GM21526 (cell line): Measurements from ENCODE around the gene ELMO3.

ENCODE experiments used
- ATAC-seq: cut with Tn5 transposase; IDR thresholded peaks from one replicate; pipeline ENCODE4 v1.9.1; 2021; ENCODE audit warnings: moderate library complexity; ENCODE audit not compliant: unreplicated experiment, low FRiP score

Gene ELMO3, protein sequence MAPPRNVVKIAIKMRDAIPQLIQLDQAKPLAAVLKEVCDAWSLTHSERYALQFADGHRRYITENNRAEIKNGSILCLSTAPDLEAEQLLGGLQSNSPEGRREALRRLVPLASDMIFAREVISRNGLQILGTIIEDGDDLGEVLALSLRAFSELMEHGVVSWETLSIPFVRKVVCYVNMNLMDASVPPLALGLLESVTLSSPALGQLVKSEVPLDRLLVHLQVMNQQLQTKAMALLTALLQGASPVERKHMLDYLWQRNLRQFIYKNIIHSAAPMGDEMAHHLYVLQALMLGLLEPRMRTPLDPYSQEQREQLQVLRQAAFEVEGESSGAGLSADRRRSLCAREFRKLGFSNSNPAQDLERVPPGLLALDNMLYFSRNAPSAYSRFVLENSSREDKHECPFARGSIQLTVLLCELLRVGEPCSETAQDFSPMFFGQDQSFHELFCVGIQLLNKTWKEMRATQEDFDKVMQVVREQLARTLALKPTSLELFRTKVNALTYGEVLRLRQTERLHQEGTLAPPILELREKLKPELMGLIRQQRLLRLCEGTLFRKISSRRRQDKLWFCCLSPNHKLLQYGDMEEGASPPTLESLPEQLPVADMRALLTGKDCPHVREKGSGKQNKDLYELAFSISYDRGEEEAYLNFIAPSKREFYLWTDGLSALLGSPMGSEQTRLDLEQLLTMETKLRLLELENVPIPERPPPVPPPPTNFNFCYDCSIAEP

GRCh38 chr16:67199011-67199807 lies at the start of gene ELMO3:
Gene ELMO3 (plus strand): TSS chr16:67199131. CDS start chr16:67199327, 196 bp downstream.
- ATAC-seq = no peak

DNA sequence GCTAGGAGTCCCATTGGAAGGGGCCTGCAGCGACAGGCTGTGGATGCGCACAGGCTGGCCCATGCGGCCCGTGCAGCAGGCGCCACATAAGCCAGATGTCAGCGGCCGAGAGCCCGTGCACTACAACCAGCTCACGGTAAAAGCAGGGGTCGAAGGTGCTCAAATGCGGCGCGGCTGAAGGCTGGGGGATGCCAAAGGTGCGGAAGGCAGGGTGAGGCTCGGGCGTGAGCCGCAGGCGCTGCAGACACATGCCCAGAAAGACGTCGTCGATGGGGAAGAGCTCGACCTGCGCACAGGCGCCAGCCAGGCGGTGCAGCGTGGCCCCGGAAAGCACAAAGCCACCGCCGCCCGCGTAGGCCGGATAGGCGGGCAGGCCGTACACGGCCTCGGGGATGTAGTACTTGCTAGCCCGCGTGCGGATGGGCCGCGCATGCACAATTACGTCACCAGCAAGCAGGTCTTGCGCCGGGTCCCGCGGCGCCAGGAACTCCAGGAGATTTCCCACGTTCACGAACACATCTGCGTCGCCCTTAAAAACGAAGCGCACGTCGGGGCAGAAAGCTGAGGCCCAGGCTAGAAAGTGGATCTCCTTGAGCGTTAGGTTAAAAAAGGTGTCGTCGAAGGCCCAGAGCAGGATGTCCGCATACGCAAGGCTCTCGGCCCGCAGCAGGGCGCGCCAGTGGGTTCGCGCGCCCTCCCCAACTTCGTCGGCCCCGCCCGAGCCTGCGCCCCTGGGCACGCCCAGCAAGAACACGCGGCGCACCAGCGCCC lies 49.5 kb upstream of the ELMO3 start:
- no peak for ATAC-seq

DNA sequence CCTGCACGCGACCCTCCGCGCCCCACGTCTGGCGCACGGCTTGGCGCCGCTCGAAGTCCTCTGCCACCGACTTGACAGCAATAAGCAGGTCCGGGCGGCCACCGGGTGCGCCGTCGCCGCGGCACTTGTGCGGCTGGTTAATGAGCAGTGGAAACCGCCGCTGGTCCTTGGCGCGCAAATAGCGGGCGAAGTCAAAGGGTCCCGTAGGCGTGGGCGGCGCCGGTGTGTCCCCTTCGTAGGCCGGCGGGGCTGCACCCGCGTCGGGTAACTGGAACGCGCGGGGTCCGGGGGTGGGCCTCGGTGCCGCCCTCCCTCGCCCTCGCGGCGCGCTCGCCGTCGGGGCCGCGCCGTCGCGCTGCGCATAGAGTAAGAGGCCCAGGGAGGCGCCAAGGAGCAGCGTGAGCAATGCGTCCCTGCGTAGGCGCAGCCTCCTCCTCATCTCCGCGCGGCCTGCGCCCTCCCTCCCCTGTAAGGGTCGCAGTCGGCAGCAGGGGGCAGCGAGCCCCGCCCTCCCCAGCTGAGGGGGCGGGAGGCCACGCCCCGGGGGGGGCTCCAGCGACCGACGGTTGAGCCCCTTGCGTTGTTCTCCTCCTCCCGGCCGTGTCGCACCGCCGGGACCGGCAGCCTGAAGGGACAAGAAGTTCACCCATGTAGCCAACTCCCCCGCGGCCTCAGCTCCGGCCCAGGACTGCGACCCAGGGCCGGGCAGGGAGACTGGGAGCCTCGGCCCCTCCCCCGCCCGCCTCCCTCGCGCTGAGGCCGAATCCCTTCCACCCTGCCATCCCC lies 48.7 kb upstream of the ELMO3 start:
- ATAC-seq = no peak

DNA sequence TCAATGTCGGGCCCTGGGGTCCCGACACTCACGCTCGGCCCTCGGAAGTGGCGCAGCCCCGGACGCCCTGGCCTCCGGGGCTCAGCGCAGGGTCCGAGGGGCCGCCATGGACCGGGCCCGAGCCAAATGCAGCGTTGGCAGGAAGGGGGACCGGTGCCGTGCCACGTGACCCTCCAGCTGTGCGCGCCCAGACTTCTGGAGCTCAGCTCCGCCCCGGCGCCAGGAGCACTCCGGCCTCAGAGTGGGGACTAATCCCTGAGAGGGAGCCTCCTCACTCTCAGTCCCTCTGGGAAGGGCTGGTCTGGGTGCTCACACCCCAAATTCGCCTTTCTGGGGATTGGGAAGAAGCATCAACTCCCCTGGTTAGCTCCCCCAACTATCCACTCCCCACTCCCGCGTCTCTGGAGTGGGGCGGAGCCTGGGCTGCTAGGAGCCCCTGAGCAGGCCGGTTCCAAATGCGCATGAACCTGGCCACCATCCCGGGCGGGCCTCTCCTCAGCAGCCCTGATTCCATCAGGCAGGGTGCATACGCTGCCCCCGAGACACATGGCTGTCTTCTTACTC lies 48.0 kb upstream of the ELMO3 start, which contains the start of gene B3GNT9:
B3GNT9 (minus strand) TSS at position 166 of the 564 bp plus-strand sequence. CDS start 513 bp downstream, outside the sequence.
- peak; percentile 38 for ATAC-seq

- no peak for ATAC-seq
Observed at GRCh38 chr16:67151431-67152097, 47.4 kb upstream of the ELMO3 start.

- no peak for ATAC-seq
Observed at GRCh38 chr16:67154578-67155294, 44.2 kb upstream of the ELMO3 start.

- ATAC-seq = no peak
Observed at GRCh38 chr16:67155295-67156142, 43.4 kb upstream of the ELMO3 start.

DNA sequence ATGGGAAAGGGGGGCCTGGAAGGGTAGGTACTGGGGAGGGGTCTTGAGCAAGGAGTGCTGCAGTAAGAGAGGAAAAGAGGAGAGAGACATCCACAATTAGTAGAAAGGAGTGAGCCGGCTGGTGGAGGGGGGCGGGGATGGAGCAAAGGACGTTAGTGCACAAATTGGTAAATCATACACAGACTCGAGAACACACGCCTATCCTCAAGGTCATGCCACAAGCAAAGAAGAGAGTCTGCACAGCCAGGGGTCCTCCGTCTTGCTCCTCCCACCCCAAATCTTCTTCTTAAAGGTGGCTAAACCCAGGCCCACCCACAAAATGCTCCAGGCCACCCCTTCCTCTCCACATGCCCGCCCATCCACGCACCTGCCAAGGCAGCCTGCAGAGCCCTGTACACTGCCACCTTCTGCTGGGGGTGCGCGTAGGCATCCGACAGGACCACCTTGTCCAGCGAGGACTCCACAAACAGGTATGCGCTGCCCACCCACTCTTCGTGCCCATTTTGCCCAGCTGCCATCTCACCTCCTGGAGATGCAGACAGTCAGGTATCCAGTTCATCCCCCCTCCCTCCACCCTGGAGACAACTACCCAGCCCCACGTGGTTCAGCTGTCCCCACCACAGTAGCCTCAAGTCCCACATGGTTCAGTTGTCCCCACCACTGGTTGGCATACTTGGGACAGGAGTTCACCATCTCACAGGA lies 42.6 kb upstream of the ELMO3 start:
- no peak for ATAC-seq

DNA sequence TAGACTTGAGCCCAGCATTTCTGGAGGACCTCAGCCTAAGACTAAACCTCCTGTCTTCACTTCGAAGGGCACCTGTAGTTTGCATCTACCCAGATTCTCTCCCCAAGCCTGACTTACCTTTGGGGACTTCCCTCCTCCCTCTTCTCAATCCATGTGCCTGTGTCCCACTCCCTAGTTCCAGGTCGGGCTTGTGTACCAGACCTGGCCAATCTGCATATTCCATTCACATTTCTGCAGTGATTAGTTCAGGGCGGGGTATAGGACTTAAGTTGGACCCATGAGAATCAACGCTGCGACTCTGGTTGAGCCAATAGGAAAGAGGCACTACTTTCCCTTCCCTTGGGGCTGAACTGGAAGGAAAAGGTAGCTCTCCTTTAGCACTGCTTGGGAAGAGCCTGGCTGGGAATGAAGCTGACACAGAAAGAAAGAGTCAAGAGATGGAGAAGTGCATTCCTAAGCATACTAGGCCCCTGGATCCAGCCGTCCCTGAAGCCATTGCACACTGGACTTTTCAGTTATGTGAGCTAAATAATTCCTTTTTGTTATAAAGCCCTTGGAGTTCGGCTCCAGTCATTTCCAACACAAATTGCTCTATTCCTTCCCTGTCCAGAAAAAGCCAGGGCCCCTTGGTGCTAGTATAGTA lies 41.7 kb upstream of the ELMO3 start:
- ATAC-seq = no peak

- ATAC-seq = no peak
Observed at GRCh38 chr16:67157892-67158635, 40.9 kb upstream of the ELMO3 start.

GRCh38 chr16:67158637-67159600 lies 40.0 kb upstream of the ELMO3 start:
- peak; percentile 31 for ATAC-seq

DNA sequence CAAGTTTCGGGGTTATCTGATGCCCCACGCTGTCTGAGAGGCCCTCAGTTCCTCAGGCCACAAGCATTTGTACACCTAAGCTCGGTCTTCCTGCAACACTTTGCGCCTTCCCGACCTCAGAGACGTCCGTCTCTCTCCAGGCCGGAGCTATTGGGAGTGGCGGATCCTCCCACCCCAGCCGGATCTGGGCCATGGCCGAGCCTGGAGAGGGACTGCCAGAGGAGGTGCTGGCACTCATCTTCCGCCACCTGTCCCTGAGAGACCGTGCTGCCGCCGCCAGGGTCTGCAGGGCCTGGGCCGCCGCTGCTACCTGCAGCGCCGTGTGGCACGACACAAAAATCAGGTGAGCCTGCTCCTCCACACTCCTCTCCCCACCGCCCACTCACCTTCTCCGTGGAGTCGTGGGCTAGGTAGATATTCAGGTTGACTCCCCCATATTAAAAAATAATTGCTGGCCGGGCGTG lies 37.3 kb upstream of the ELMO3 start:
- no peak for ATAC-seq

DNA sequence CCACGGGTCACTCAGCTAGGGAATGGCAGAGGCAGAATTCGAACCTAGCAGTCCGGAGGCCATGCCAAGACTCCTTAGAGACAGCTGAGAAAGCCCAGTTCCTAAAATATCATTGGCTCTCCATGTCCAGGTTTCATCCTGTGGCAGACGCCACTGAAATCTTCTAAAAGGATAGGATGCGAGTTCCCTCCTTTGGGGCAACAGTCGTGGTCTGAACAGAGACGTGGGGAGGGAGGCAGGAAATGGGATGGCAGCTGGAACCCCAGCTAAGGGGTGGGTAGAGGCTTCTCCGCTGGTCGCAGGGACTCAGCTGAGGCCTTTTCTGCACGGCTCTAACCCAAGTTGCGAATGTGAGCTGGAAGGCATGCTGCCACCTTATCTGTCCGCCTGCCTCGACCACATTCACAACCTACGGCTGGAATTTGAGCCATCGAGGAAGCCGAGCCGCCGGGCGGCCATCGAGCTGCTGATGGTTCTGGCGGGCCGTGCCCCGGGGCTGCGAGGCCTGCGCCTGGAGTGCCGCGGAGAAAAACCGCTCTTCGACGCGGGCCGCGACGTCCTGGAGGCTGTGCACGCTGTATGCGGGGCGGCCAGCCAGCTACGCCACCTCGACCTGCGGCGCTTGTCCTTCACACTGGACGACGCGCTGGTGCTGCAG lies 36.3 kb upstream of the ELMO3 start:
- no peak for ATAC-seq
